GM12892 (cell line): ENCODE measurements around the gene BACE2.

ENCODE experiments used
- POLR2A ChIP-seq: IDR thresholded peaks from 2 replicates; pipeline ENCODE4 v1.6.1; 2011; ENCODE audit warnings: low read depth, low read length, control low read depth
- POLR2AphosphoS5 ChIP-seq: IDR thresholded peaks from 2 replicates; pipeline ENCODE4 v1.6.1; 2011; ENCODE audit warnings: low read depth, low read length, control low read depth
- TAF1 ChIP-seq: IDR thresholded peaks from 2 replicates; pipeline ENCODE4 v1.6.1; 2011; ENCODE audit warnings: low read depth, mild to moderate bottlenecking, control low read depth, low read length, borderline replicate concordance

DNA sequence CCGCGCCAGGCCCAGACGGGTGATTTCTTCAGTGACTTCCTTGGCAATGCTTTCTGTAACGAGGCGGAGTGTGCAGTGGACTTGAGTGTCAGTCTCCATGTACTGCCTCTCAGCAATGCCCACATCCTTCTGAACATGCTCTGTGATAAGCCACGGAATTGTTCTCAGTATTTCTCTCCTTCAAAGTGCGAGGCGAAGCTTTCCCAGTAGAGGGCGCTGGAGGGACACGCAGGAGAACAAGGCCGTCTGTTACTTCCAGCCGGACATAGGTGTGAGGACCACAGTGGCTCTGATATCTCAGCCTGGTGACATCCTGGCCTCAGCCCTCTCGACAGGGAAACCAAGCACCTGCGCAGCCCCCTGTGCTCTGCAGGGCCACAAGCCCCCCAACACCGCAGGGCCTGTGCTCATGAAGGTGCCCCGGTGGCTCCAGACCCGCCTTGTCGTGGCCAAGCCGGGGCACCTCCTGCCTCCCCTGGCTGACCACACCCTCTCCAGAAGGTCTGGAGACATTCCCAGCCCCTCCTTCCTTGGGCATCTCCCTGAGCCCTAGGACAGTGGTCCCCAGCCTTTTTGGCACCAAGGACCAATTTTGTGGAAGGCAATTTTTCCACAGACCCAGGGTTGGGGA lies 46.1 kb upstream of the BACE2 start:
- TF ChIP-seq POLR2AphosphoS5: no peak
- no peak for TF ChIP-seq POLR2A
- TF ChIP-seq TAF1: no peak
